Stimulated activated CD4-positive, alpha-beta T cell treated with anti-CD3 and anti-CD28 coated beads, Interleukin-15, amount 100 ng/mL, for 24 hours (primary cell): ENCODE results near the gene KEL.

Experiments
- DNase-seq: peaks from one replicate; pipeline ENCODE4 v3.0.0-alpha.2; 2020

Gene KEL

DNA sequence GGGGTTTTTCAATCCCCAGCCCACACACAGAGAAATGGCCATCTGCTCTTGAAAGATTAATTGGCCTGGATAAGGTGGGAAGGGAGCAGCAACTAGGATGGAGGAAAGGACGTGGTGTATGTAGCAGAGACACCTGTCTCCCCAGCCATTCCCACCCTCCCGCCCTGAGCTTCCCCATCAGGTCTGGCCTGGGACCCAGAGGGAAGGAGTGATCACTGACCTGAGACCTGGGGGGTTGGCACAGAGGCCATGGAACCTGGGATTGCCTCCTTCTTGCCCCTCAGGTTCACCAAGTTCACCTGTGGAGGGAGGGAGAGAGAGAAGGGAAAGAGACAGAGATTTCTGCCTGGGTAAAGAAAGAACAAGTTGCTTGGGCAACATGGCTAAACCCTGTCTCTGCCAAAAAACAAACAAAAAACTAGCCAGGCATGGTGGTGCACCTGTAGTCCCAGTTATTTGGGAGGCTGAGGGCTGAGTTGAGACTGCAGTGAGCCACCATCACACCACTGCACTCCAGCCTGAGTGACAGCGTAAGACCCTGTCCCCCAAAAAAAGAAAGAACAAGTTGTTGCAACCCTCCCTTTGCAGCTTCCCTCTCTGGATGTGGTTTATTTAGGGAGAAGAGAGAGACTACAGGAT, 65.3 kb downstream of the KEL start:
- DNase-seq = no peak

DNA sequence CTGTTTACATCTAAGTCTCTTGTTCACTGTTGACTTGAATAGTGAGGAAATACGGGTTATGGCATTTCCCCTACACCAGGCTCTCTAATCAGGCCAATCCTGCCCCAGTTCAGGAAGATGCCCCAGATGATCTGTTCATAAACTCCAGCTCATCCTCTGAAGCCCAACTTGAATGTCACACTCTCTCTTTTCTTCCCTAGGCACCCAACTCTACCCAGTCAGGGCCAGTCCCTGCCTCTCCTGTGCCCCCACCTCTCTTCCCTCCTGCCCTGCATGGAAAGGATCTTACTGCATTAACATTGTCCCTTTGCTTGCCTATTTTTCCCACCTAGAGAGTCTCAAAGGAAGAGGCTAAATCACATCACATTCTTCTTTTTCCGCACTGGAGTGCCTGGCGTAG, 66.0 kb downstream of the KEL start:
- DNase-seq = no peak

DNA sequence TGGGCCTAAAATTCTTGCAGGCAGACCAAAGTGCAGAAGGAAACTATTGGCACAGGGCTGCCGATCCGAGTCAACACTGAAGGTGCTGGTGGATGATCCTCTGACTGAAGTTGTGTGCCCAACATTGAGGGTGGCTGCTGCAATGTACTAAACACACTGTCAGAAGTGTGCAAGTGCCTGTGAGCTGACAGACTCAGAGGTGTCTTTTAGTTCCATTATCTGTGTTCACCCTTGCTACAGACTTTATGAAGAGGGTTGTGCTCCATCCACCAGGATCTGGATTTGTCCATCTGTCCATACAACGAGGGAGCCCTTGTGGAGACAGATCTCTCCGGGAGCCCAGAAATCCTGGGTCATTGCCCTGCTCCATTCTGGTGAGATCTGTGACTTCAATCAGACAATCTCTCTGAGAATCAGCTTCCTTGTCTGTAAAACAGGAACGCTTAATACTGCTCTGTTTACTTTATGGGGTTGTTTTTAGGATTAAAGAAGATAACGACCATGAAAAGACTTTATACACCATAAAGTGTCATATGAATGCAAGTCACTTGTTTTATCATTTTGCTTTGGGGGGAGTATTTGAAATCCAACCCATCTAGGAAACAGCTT, 67.1 kb downstream of the KEL start:
- no peak for DNase-seq

DNA sequence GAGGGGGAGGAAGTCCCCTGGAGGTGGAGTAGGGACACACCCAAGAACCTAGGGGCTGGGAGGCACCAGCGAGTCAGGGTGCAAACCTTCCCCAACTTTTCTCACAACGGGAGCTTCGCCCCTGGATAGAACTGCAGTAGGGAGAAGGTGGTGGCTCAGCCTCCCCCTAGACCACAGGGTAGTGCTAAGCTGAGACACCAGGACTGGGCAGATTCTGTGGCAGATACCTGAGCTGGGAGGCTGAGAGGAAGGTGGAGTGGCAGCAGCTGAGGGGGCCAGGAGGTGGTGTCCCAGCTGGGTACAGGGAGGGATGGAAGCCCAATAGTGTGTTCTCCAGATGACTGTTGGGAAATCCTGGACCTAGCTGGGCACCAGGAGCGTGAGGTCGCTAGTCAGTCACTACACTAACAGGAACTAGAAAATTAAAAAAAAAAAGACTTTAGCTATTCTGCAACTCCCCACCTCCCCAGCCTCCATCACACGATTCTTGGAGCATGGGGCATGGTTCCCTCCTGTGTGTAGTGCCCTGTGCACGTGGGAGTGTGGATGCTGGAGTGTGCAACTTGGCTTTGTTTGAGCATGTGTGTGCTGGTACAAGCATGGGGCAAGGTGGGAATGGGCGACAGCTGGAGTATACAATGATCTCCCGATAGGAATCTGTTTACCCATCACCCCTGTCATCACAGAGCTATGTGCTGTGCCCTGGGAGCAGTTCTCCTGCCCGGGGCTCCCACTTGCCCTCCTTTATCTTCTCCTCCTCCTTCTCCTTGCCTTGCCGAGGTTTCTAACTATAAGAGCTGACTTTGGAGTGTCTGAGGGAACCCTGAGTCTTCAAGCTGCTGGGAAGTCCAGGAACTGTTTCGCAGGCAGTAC, 67.8 kb downstream of the KEL start:
- DNase-seq = no peak

DNA sequence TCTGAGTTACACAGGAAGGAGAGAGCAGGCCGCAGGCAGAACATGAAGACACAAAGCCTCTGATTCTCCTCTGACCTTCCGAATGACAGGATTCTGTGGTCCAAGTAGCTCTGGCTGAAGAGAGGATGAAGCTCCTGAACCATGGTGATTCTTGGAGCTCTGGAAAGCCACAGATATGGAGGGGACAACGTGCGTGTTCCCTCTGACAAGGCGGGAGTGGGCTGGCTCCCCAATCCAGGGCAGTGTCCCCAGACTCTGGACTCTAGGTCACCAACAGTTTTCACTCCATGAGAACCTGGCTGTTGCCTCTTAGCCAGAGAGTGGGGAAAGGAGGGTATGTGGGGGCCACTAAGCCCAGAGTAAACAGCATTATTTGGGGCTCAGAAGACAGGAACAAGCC, 69.2 kb downstream of the KEL start:
- no peak for DNase-seq

DNA sequence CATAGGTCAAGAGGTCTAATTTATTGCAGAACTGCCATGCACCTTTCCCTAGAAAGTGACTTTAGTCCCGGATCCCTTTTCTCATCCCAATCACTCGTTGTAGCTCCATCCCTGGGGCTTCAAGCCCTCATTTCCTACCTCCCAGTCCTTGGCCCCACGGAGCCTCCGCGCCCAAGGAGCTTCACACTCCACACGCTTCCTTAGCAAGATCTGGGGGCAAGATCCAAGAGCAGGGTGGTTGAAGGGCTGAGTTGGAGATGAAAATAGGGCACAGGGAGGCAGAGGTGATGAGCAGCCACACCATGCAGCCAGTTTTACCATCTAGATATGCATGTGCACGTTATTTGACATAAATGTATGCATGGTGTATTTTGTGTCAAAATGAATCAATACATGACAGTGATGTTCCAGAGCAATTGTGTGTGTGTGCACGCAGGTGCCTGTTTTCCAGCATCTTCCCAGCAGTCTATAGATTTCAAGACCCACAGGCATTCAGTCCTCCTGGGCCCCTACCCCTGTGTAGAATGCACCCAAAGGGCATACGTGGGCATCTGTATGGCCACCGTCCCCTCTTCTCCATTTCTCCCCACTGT, 70.6 kb downstream of the KEL start:
- no peak for DNase-seq
